Measurements from ENCODE around the gene SLC24A1.
A peak's percentile ranks its signal among the peaks of the same experiment; 100 is the strongest.
"Not testable (repeated sequence)": the region's sequence is repeated elsewhere in the genome, so short reads cannot be mapped to it uniquely, and the experiment has no call there.

SLC24A1 gene

DNA sequence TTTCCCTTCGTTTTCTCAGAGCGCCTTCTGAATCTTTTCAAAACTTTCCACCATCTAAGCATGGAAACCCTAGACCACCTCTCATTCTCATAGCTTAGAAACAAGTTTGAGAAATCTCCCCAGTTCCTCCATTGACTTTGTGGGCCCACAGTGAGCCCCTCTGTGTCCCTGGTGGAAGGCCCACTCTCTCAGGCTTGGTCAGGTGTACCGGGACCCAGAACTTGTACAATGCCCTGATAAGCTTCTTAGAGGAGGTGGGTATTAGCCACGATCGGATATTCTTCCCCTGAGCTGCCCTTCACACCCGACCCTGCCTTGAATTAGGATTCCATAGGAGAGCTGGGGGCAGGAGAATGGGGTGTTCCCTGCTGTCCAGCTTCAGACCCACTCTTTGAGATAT, at the start of gene SLC24A1:
Gene SLC24A1, plus strand, starts transcription at position 301 of the 400 bp plus-strand sequence. CDS start 2,143 bp downstream, outside the sequence.
- no peak for DNase-seq

DNA sequence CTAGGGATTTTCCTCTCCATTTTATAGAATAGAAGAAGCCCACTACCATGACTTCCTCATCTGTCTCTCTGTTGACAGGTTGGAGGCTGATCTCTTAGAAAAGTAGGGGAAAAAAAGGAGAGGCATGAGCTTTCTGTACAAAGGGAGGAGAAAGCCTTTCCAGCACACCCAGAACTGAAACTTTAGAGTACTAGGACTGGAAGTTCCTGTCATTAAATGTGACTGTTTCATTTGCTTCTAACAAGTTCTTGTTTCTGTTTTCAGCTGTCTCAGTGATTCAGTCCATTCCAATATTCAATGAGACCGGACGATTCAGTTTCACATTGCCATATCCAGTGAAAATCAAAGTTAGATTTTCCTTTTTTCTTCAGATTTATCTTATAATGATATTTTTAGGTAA, 49.8 kb upstream of the SLC24A1 start:
- DNase-seq = no peak

DNA sequence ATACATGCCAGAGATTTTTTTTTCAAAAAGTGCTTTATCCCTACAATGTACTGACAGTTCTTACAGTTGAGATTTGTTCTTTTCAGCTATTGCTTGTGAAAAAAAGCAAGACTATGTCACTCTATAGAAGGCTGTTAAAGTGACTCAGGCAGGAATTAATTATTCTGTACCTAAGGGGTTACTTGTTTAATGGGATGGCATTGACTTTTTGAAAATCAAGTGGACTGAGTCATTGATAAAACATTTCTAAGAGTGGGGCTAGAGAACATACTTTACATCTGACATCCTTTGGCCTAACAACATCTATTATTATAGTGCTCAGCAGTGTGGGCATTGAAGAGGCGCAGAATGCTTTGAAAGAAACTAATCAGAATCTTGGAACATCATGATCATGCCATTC, 45.1 kb upstream of the SLC24A1 start:
- no peak for DNase-seq

DNA sequence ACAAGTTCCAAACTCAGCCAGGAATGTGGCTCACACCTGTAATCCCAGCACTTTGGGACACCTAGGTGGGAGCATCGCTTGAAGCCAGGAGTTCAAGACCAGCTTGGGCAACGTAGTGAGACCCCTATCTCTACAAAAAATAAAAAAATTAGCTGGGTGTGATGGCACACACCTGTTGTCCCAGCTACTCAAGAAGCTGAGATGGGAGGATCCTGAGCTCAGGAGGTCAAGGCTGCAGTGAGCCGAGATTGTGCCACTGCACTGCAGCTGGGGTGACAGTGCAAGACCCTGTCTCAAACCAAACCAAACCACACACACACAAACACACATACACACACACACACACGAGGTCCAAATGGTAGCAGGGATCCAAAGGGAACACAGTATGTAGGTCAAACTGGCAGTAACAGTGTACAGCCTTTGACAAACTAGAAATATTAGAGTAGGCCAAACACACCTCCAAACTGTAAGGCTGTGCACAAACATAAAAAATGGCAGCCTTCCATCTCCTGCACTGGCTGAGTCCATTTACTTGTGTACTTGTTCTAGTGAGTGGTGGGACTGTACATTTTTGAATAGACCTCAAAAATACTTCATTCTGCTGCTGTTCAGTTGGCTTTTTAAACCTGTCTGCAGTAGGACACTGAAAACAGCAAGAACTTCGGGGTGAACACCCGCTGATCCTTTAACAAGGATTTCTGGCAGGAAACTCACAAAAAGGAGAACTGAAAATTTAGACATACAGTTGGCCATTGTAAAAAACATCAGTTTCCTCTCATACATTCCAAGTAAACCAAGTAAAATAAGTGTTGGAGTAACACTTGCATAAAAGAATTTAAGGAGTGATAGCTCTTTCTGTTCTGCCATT, 44.4 kb upstream of the SLC24A1 start:
- DNase-seq = no peak

DNA sequence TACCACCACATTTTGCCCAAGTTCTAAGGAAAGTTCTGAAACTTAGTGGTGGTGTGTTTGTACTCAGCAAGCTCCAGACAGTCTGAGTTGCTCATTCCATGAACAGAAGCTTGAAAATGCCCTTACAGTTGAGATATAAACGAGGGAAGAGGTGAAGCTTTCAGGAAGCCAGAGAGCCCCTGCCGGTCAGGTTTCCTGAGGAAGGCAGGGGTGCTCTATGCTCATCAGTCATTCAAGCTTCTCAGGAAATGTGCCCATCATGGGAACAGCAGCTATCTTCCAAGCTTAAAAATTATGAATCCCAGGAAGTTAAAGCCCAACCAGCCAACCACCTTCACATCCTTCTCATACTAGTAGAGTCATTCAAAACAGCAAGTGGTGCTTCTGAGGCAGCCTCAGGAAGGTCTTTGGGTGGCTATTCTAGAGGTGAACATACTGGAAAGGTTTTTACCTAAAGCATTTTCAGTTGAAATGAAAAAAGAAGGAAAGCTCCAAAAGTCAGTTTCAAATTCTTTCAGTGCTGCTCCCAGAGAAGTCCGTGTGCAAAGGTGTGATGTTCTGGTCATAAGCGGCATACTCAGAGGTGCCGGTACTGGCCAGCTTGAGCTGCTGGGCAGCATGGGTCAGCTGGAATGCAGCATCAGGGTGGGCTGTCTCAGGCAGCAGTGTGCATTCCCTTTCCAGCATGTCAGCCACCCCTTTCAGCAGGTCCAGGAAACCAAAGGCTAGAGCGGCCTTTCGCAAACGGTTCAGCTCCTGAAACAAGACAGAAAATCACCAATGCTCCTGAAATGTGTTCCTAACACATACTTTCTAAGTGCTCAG, 42.6 kb upstream of the SLC24A1 start:
- no peak for DNase-seq

DNA sequence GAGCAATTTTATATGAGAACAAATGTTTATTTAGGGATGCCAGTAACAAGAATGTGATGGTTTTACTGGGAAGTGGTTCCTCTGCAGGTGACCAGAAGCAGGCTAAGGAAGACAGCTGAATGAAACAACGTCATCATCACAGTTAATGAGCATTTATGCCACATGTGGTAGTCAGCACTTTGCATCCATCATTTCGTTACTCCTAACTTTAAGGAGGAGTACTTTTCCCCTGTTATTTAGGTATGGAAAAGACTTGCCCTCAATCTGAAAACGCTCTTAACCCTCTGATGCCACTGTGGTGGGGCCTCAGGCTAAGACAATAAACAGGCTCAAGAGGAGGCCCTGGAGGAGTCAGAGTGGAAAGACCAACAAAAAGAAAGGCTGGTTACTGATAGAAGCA, 42.0 kb upstream of the SLC24A1 start:
- no peak for DNase-seq

DNA sequence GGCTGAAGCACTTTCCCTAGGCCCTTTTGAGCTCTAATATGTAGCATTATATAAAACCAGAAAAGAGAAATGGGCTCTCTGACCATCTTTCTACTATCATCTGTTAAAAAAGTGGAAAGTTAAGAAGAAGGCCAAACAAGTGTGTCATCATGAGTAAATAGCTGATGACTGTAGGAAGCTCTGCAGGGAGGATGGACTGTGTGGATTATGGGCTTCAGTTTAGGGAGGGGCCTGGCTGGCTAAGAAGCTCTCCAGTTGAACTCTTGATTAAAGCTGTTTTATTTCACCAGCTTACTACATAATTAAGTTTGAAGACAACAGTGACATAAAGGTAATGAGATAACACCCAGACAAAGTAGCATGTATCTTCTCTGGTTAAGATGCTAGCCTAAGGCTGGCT, 41.5 kb upstream of the SLC24A1 start:
- no peak for DNase-seq

DNA sequence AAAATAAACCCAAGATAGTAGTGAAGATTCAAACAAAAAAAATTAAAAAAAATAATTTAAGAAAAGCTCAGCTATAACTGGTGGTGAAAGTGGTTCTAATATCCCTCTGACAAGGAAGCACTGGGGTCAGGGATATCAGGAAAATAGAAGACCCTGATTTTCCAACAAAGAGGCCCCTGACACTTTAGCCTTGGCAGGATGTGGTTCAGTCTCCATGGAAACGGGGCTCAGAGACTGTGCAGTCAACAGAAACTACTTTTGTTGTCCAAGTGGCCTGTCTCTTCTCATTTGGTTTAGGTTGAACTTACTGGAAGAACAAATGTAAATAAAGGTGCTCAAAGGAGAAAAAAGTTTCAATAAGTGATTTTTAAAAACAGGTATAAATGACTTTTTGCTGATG, 38.0 kb upstream of the SLC24A1 start:
- DNase-seq = no peak

DNA sequence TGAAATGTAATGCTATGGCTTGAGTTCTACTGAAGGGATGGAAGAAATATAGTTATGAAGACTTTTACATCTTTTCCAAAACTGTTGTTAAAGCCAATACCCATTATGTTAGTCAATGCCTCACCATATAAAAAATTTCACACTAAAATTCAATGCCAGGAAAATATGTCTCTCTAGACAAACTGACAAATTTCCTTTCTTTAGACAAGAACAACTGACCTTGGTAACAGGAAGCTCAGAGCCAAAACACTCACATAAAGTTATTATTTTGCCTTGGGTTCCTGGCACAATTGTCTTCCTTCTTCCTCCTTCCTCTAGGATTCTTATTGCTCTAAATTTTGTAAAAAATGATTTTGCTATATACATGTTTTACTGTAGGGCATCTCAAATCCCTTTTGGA, 37.5 kb upstream of the SLC24A1 start:
- no peak for DNase-seq

DNA sequence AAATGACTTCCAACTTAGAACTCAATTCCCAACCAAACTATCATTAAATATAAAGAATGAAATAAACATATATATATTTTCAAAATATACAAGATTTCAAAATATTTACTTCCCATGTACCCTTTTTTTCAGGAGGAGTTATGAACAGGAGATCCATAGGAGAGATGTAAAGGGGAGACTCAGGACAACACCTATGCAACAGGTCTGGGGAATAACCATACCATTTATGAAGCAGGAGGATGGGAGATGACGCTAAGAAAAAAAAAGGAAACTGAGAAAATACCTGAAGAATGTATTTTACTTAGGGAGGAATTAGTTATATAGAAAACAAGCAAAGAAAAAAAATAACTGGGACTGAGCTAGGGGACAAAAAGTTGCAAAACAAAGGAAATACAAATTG, 34.6 kb upstream of the SLC24A1 start:
- DNase-seq = no peak

DNA sequence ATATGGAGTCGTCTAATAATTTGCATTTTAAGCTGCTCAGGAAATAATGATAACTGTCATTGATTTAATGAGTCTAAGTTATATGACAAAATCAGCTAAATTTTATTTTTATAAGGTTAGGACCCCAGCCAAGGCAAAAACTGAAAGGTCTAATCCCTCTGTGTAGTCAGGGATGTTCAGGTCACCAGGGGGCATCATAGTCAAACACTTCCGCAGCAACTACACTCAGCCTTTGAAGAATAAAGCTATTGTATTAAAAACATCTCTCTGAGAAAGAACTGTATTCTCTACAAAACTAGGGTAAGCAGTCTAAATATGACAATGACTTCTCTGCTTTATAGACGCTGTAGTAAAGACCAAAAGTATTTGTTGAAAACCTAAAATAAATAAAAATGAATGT, 25.8 kb upstream of the SLC24A1 start:
- no peak for DNase-seq

DNA sequence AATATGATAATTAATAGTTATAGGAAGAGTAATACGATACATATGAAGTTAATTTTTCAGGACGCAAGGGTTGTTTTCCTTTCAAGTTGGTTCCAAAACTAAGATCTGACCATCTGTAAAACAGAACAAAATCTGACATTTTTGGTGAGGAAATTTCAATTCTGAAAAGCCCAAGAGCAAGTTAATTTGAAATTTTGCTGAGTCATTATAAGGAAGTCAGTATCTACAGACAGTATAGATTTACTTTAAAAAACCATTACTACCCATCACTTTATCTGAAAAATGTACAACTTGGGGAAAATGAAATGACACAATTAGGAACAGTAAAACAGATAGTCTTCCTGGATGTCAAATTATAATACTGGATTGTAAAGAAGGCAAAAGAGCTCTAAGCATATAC, 23.3 kb upstream of the SLC24A1 start:
- DNase-seq = no peak

DNA sequence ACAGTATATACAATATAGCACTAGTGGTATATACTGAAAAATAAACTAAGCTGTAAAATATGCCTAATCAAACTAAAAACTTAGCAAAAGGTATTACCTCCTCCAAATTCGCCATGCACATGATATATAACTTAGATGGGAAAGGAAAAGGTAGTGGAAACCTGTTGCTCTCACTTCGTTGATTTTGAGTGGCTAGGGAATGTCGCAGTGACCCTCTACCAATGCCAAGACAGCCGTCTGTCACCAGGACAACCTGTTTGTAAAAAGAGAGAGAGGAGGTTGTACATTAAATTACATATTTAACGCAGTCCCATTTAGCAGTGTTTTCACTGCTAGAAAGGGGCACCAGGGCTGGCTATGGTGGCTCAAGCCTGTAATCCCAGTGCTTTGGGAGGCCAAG, 22.1 kb upstream of the SLC24A1 start:
- no peak for DNase-seq

DNA sequence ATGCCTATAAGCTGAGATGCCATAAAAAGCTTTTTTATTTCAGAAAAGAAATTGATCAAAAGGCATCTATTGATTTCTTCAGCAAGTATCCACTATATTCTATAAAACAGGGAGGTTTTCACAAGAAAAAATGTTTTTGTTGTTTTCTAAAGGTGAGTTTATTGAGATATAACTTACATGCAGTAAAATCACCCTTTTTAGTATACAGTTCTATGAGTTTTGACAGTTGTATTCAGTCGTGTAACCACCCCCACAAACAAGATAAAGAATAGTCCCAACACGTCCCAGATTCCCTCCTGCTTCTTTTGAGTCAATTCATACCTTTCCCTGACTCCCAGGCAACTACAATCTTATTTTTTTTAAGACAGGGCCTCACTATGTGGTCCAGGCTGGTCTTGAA, 18.6 kb upstream of the SLC24A1 start:
- no peak for DNase-seq

DNA sequence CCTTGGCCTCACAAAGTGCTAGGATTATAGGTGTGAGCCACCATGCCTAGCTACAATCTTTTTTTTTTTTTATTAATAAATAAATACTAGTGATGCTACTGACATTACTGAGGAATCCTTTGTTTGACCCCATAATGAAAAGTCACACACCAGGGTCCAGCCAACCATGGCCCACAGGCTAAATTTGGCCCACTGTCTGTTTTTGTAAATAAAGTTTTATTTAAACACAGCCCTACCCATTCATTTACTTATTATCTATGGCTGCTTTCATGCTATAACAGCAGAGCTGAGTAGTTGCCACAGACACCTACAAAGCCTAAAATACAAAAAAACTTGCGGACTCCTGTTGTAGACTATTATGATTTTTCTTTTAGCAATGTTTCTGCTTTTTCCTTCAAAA, 18.2 kb upstream of the SLC24A1 start:
- DNase-seq = no peak

DNA sequence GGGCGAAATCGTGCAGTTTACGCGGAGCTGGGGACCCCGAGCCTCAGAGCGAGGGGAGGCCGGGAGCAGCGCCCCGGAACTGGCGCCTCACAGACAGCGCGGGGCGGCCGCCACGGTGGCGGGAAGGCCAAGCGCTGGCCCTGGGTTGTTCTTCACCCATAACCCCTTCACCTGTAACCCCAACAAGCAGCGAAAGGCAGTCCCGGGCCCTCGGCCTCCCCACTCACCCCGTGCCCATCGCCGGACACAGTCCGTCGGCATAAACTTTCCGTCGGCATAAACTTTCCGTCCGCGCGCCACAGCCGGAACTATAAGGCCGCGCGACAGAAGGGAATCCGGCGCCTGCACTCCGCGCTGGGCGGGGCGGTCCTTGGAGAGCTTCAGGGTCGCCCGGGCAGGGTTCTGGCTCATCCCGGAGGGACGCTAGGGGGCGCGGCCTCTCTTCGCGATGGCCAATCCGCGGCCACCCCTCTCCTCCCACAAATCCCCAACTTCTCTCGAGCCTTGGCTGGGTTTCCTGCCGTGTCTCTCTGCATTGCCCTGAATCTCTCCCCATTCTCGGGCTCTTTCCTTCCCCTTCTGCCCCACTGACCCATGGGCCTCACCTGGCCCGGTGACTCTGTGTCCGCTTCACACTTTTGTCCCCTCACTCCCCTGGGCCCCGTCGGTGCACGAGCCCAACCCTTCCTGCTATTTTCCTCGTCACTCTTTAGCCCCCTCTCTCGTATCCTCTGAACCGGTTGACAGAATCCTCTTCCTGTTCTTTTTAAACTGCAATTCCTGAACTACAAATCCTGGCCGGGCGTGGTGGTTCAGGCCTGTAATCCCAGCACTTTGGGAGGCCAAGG, 10.6 kb upstream of the SLC24A1 start, which contains the start of gene INTS14:
Gene INTS14, minus strand, starts transcription at position 261 of the 848 bp plus-strand sequence. CDS start 3,751 bp downstream, outside the sequence.
- DNase-seq = peak; percentile 62

DNA sequence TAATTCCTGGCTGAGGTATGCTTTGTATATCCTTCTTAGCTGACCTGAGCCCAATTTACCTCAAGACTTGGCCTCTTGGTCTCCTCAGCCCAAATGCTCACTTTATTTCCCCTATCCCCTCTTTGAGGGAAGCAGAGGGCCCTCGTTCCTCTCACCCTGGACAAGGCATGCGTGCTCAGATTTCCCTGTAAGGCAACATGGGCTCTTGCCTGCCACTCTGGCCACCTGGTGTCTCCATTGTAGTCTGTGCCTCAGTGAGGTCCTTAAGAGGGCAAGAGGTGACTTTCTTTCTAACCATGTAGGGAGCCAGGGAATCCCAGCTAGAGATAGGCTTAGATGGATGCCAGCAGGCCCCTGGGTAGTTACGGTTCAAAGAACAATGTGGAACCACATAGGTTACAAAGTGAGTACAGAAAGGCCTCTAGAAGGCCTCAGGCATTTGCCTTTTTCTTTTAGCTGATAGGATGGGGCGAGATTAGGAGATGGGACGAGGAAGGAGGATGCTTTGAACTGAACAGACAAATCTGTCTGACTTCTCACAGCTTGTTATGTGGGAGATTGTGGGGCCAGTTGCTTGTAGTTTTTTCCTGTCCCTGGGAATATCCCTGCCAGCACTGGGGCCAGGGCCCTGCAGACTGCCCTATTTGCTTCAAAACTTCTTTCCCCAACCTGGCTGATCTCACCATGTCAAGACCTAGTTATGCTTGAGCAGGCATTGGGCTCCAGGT, 9.7 kb upstream of the SLC24A1 start:
- no peak for DNase-seq

DNA sequence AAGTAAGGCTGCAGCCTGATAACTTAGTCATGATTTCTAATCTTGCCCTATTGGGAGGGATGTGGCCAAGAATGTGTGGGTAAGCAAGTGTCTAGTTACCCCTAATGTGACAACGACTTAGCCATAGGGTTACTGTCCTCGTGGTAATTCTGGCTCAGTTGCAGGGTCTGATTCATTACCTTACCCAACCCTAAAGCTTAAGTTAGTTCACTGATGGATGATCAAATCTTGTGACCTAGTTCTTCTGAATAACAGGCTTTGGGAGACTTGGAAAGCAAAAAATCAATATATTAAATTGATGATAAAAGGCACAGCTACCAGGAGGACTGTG, 9.2 kb upstream of the SLC24A1 start:
- DNase-seq = no peak

DNA sequence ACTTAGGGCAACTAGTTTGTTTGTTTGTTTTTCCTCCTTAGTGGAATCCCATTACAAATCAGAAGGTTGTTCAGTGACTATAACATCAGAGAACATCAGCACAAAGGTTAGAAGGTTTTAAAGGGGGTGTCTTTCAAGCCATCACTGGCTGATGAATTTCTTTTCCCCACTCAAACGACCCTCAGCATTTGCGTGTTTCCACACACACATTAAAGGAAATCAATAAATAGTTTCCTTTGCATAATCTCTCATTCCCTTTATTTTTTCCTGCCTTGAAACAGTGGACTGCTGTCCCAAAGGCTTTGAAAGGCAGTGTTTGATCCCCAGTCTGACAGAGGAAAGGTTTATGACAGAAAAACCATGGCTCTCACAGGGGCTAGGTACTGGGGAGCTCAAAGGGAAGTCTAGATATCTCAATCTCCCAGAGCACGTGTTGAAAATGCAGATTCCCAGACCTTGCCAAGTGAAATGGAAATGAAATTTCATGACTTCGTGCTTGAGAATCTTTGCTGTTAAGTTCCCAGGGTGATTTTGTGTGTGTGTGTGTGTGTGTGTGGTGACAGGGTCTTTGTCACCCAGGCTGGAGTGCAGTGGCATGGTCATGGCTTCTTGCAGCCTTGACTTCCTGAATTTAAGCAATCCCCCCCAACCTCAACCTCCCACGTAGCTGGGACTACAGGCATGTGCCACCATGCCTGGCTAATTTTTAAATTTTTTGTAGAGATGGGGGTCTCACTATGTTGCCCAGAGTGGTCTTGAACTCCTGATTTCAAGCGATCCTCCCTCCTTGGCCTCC, 8.6 kb upstream of the SLC24A1 start:
- no peak for DNase-seq

DNA sequence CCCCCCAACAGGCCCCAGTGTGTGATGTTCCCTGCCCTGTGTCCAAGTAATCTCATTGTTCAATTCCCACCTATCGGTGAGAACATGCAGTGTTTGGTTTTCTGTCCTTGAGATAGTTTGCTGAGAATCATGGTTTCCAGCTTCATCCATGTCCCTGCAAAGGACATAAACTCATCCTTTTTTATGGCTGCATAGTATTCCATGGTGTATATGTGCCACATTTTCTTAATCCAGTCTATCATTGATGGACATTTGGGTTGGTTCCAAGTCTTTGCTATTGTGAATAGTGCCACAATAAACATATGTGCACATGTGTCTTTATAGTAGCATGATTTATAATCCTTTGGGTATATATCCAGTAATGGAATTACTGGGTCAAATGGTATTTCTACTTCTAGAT, 5.9 kb upstream of the SLC24A1 start:
- not testable (repeated sequence) for DNase-seq

DNA sequence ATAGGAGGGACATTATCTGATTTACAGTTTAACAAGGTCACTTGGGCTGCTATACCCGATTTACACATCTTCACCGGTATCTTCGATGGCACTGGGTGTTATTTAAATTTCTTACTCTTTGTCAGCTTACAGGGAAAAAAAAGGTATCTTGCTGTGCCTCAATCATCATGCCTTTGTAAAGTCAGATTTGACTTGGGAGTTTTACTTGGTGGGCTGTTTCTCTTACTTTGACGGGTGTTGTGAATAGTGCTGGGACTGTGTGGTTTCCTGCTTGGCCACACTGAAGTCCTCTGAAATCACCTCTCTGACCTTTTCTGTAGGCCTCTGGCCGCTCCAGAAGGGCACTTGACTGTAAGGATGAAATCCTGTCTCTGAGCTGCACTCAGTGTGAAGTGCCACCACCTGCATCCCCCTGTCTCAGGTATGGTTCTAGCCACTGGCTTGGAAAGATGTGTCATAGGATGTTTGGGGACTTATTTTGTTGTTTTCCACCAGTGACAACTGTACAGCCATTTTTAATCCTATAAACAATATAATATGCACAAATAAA, 3.1 kb upstream of the SLC24A1 start:
- no peak for DNase-seq
